ENCODE measurements around the gene RASGRP3.

Gene RASGRP3

DNA sequence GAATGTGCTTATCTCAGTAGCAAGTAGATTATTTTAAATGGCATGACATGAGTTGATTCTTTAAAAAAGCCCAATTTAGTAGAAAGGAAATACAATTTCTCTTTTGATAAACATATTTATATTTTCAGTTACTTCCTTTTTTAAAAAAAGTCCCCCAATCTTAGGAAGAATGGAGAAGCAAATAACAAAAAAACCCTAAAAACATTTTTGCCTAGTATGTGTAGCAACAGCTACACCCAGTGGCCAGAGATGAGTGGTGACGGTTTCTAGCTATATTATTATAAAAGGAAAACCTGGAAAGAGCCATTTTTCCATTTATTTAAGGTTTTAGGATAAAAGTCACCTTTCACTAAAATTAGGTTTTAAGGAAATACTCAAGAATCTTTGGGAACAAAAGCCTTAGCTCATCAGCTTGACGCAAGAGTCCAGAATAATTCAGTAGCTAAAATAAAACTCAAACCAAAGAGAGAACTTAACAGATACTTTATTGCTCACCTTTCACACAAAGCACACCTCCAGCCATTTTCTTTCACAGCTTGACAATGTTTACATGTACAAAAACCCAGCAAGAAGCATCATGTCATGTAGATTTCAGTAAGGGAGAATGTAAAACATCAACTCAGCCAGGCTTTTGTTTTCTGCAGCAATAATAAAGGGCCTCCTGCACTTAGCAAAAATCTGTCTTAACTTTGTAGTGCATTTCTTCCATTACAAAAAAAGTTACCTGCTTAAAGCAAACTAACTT lies 106.9 kb downstream of the RASGRP3 start:
- DNase-seq, result peak; percentile 76

DNA sequence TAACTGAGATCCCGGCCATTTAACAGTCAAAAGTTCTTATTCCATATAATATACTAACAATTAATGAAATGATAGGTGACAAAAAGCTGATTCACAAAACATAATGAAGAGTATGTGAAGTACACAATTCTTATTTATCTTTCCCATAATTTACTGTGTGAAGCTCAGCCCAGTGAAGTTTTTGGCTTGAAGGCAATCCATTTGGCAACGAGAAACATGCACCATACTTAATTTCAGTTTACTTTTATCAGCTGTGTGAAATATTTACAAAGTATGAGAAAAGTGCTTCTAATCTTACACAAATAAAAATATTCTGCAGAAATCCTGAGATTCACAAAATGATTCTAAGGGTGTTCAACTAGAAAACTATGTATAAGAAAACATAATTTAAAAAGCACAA lies 110.3 kb downstream of the RASGRP3 start:
- no peak for DNase-seq

GRCh38 chr2:33588232-33588631 lies 111.8 kb downstream of the RASGRP3 start:
- no peak for DNase-seq

GRCh38 chr2:33589444-33589843 lies 113.0 kb downstream of the RASGRP3 start:
- DNase-seq, result no peak

DNA sequence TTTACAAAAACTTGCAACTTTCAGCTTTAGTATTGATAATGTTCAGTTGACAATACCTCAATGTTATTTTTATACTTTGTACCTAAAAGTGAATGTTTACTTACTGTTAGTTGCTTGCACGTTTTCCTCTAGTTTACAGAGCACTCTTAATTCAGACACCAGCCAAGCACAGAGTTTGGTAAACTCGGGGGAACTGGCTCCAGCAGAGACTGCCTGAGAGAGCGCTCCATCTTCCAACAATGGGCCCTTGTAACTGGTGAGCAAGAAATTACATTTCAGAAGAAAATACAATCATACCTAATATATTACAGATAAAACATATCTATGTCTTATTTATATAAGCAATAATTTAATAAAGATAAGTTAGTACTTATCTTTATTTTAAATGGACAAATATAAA lies 118.9 kb downstream of the RASGRP3 start:
- no peak for DNase-seq

DNA sequence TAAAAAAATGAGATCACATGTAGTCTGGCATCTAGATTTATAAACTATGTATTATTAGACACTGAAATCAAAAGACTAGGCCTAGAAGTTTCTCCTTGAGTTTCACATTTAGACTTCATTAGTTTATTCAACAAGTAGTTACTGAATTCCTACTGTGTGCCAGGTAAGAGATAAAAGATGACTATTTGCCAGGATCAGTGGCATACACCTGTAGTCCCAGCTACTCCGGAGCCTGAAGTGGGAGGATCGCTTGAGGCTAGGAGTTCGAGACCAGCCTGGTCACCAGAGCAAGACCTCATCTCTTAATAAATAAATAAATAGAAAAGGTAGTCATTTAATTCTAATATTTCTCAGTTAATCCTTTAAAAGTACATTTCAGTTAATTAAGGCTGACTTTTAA lies 120.6 kb downstream of the RASGRP3 start:
- DNase-seq, result no peak

DNA sequence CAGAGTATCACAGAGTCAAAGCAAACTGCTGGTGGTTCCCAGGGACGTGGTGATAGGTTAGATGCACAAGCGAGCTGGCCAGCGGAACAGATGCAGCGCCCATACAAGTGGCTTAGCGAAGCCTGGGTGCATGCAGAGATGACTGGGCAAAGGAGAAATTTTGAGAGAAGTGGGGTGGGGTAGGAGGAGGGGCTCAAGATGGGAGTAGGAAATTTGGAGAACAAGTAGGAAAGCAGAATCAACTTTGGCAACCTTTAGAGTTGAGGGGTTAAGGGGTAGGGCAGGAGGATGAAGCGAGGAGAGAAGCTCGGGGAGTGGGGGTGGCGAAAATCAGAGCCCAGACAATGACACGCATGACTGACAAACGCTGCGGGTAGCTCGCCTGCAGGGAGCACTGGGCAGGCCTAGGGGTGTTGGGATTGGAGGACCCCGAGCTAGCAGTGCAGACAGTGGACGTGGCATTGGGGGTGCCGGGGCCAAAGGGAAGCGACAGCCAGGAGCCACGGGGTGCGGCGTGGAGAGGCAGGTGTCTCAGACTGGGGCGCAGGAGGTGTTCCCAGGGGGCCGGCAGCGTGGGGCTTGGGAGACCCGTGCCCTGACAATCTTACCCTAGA lies 122.2 kb downstream of the RASGRP3 start:
- peak; percentile 68 for DNase-seq

- DNase-seq, result peak; percentile 99
Measured at GRCh38 chr2:33599175-33599942, 122.9 kb downstream of the RASGRP3 start, which contains the start of gene FAM98A. Gene FAM98A (minus strand): TSS chr2:33599299. CDS start chr2:33599221, 78 bp downstream.

DNA sequence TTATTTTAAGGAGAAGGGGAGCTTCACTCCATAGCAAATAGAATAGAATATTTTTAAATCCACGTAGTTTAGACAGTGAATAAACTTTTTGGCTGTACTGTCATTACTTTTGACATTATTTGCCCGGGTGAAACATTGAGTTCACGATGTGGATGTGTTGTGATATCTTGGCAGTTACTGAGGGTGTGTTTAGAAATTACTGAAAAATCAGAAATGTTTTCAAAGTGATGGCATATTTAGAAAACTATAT lies 123.4 kb downstream of the RASGRP3 start:
- DNase-seq, result no peak

DNA sequence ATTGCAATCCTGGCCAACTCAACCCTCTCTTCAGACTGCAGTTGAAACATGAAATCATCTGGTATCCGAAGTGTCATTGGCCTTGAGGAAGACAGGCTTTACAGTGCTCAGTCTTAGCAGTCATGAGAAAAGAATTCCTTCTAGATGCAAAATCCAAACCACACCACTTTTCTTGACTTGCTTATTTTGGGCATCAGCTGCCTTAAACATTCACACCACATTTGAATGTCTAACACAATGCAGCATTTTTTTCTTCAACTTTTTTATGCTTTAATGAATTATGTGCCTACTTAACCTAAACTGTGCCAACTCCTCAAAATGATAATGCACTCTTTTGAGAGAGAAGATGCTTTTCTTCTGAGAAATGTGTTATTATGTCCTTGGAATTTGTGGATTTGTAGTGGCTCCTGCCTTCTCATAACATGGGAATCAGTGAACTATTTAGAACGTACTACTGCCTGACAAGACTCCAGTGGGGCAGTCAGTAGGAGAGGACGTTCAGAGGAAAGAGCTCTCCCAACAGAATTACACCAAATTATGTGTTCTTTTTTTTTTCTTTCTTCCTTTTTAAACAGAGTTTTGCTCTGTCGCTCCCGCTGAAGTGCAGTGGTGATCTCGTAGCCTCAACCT lies 125.9 kb downstream of the RASGRP3 start:
- DNase-seq, result no peak

- no peak for DNase-seq
Measured at GRCh38 chr2:33603416-33603815, 127.0 kb downstream of the RASGRP3 start.

- DNase-seq, result no peak
Measured at GRCh38 chr2:33605056-33605455, 128.6 kb downstream of the RASGRP3 start.

GRCh38 chr2:33606100-33606499 lies 129.7 kb downstream of the RASGRP3 start:
- no peak for DNase-seq

- no peak for DNase-seq
Measured at GRCh38 chr2:33606622-33607021, 130.2 kb downstream of the RASGRP3 start.

DNA sequence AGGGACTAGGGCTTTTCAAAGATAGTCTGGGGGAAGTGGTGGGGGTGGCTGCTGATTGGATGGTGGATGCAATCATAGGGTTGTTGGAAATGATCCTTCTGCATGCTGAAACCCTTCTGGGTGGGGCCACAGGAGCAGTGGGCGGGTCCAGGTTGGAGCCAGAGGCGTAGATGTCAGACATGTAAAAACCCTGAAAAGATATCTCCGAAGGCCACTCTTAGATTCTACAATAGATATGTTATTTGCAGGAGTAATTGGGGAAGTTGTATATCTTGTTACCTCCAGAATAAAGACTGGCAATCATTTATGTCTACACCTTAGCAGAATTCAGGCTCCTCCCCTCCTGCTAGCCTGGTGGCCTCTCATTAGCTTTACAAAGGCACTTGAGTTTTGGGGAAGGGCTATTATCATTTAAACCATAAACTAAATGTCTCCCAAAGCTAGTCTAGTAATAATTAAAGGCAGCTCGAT lies 130.8 kb downstream of the RASGRP3 start:
- DNase-seq, result peak; percentile 36

GRCh38 chr2:33607905-33608304 lies 131.5 kb downstream of the RASGRP3 start:
- DNase-seq, result no peak

GRCh38 chr2:33614190-33614589 lies 137.7 kb downstream of the RASGRP3 start:
- DNase-seq, result no peak

Measured in hematopoietic multipotent progenitor cell treated with erythropoietin and hydrocortisone succinate and interleukin-3 and kit ligand, for 6 days (in vitro differentiated cells).